Measurements from ENCODE around the gene ATP6V1C2.

- TF ChIP-seq EZH2 (optimal IDR thresholded peaks at IDR 0.05; ENCODE audit: low read depth, low read length) (no peak), CTCF (IDR thresholded peaks at IDR 0.05; ENCODE audit: low read length) (no peak), EZH2phosphoT487 (IDR thresholded peaks at IDR 0.05; ENCODE audit: low read length) (no peak)
Observed at GRCh38 chr2:10770956-10771750, 49.7 kb downstream of the ATP6V1C2 start.

All from MM.1S (cell line).